HepG2 (cell line): ENCODE data around the gene ZSCAN21. TPM values are rescaled to one million over a fixed set of nuclear protein-coding genes. Genes with fewer than 3 reads are reported as not detected.

Experiments used
- ARID4A ChIP-seq: sonication (generic); formaldehyde crosslinking; IDR thresholded peaks from 2 replicates; pipeline ENCODE4 v1.5.0; 2020; ENCODE audit warnings: mild to moderate bottlenecking, missing genetic modification reagents, borderline replicate concordance
- BCL6 ChIP-seq: IDR thresholded peaks from 2 replicates; pipeline ENCODE4 v1.6.1; 2016; ENCODE audit warnings: missing genetic modification reagents, missing compliant biosample characterization
- CEBPZ ChIP-seq: IDR thresholded peaks from 2 replicates; pipeline ENCODE4 v1.6.1; 2012; ENCODE audit warnings: low read length, improper control_type of control experiment
- DPF2 ChIP-seq: sonication (generic); formaldehyde crosslinking; IDR thresholded peaks from 2 replicates; pipeline ENCODE4 v1.4.0; 2020; ENCODE audit warnings: mild to moderate bottlenecking, low read depth, missing genetic modification reagents, borderline replicate concordance
- EP300 ChIP-seq, 3 experiments: sonication (generic) in 1 of 3; formaldehyde crosslinking in 1 of 3; IDR thresholded peaks; 2 replicates each; pipeline versions ENCODE4 v1.5.1 to v1.6.1; 2011 to 2020; ENCODE audit warnings: low read depth in 2 of 3, low read length in 2 of 3, borderline replicate concordance in 1 of 3, improper control_type of control experiment in 1 of 3, mild to moderate bottlenecking in 1 of 3, missing genetic modification reagents in 1 of 3, moderate library complexity in 1 of 3
- GABPB1 ChIP-seq: IDR thresholded peaks from 2 replicates; pipeline ENCODE4 v1.6.1; 2016; ENCODE audit warnings: mild to moderate bottlenecking, missing genetic modification reagents, moderate library complexity, missing compliant biosample characterization
- HDAC1 ChIP-seq: sonication (generic); formaldehyde crosslinking; IDR thresholded peaks from 2 replicates; pipeline ENCODE4 v1.5.1; 2020; ENCODE audit warnings: mild to moderate bottlenecking, missing genetic modification reagents
- JUN ChIP-seq: sonication (generic); formaldehyde crosslinking; IDR thresholded peaks from 2 replicates; pipeline ENCODE4 v1.4.0; 2020; ENCODE audit warnings: mild to moderate bottlenecking, missing genetic modification reagents
- NCOA2 ChIP-seq: sonication (generic); formaldehyde crosslinking; IDR thresholded peaks from 2 replicates; pipeline ENCODE4 v1.8.0; 2022; ENCODE audit warnings: inconsistent platforms
- STAT5B ChIP-seq: sonication (generic); formaldehyde crosslinking; IDR thresholded peaks from 2 replicates; pipeline ENCODE4 v1.4.0; 2020; ENCODE audit warnings: missing genetic modification reagents
- U2AF2 ChIP-seq: fragments of 200-400 bp; formaldehyde crosslinking; IDR thresholded peaks from 2 replicates; pipeline ENCODE4 v1.6.1; 2017; ENCODE audit warnings: low read depth, mild to moderate bottlenecking, low read length
- USF2 ChIP-seq, 2 experiments: sonication (generic) in 1 of 2; formaldehyde crosslinking in 1 of 2; IDR thresholded peaks; 2 replicates each; pipeline versions ENCODE4 v1.5.1 to v1.6.1; 2011 to 2020; ENCODE audit warnings: borderline replicate concordance in 1 of 2, low read depth in 1 of 2, low read length in 1 of 2, mild to moderate bottlenecking in 1 of 2, missing genetic modification reagents in 1 of 2, moderate library complexity in 1 of 2
- ZBTB21 ChIP-seq: sonication (generic); formaldehyde crosslinking; IDR thresholded peaks from 2 replicates; pipeline ENCODE4 v1.4.0; 2020; ENCODE audit warnings: missing genetic modification reagents
- ZFP37 ChIP-seq: sonication (generic); formaldehyde crosslinking; IDR thresholded peaks from 2 replicates; pipeline ENCODE4 v1.4.0; 2020; ENCODE audit warnings: missing genetic modification reagents, borderline replicate concordance
- ZNF24 ChIP-seq: fragments of 450-650 bp; IDR thresholded peaks from 2 replicates; pipeline ENCODE4 v1.6.1; 2017; ENCODE audit warnings: antibody characterized with exemption, mild to moderate bottlenecking
- ZNF468 ChIP-seq: sonication (generic); formaldehyde crosslinking; IDR thresholded peaks from 2 replicates; pipeline ENCODE4 v1.8.0; 2022; ENCODE audit warnings: mild to moderate bottlenecking, moderate library complexity, missing genetic modification reagents
- ZNF569 ChIP-seq: sonication (generic); formaldehyde crosslinking; IDR thresholded peaks from 2 replicates; pipeline ENCODE4 v1.5.0; 2020; ENCODE audit warnings: mild to moderate bottlenecking, missing genetic modification reagents, moderate library complexity, borderline replicate concordance
- ZNF7 ChIP-seq: IDR thresholded peaks from 2 replicates; pipeline ENCODE4 v1.6.1; 2016; ENCODE audit warnings: missing biosample characterization, missing genetic modification reagents
- polyA plus RNA-seq, 8 experiments: library from polyadenylated mRNA; depleted of rRNA in 3 of 8; stranded (reverse) in 7 of 8; unstranded in 1 of 8; fragments of >200 nt; fragmentation: Illumina TruSeq in 4 of 8; extraction: Trizol in 4 of 8; gene quantifications; 2 replicates each; pipeline versions ENCODE4 v1.2.1 to v1.2.3, GENCODE V29; 2011 to 2016; ENCODE audit warnings: low read depth in 4 of 8, missing spikeins in 1 of 8, mixed read lengths in 1 of 8; ENCODE audit not compliant: insufficient read depth in 1 of 8
- total RNA-seq, 5 experiments: library from RNA; depleted of rRNA; stranded (reverse); fragments of >200 nt; fragmentation: Illumina TruSeq; extraction: Trizol; gene quantifications; 2 replicates each; pipeline ENCODE4 v1.2.3, GENCODE V29; 2016; ENCODE audit warnings: low read depth in 1 of 5

The ZSCAN21 gene
- total and polyA plus RNA-seq, 2 of the 13 experiments (the other 11 are each of a cell fraction or from before 2014, with no cell fraction given): 7.0 to 10.0 TPM

GRCh38 chr7:100015232-100016214, 34.1 kb upstream of the ZSCAN21 start, which contains the start of gene ZKSCAN1 (continued):
- TF ChIP-seq ARID4A (CRISPR knock-in tag) (peak; percentile 82; the same call in 1 of the 2 replicates), GABPB1 (CRISPR knock-in tag) (peak; percentile 98), U2AF2 (no peak), DPF2 (CRISPR knock-in tag) (no peak), USF2 (IDR thresholded peaks at IDR 0.05; ENCODE audit: low read depth, low read length) (no peak), USF2 (CRISPR knock-in tag; IDR thresholded peaks at IDR 0.05; ENCODE audit: borderline replicate concordance) (no peak), ZNF468 (no peak), ZNF569 (CRISPR knock-in tag) (no peak), ZNF7 (CRISPR knock-in tag) (no peak), NCOA2 (CRISPR knock-in tag) (no peak; the same call in 1 of the 2 replicates), ZFP37 (CRISPR knock-in tag) (0 out of 2 replicates have a peak, but pooled peaks have one; percentile 22), HDAC1 (peak; percentile 85), BCL6 (CRISPR knock-in tag) (peak; percentile 28; the same call in 1 of the 2 replicates), JUN (CRISPR knock-in tag) (no peak; the same call in 1 of the 2 replicates), STAT5B (CRISPR knock-in tag) (no peak), ZNF24 (no peak), ZBTB21 (peak; percentile 64; the same call in 1 of the 2 replicates), CEBPZ (no peak), EP300 (IDR thresholded peaks at IDR 0.05; ENCODE audit: low read depth in 2 of 2, low read length in 2 of 2) (no peak), EP300 (CRISPR knock-in tag; IDR thresholded peaks at IDR 0.05; ENCODE audit: borderline replicate concordance) (no peak)
